Hypothalamus (tissue), 51 donors: Measurements from ENCODE around the gene ARVCF.

ENCODE experiments used
- DNase-seq, 51 donors: peaks; one replicate each; lab custom pipeline; 2025; lab: John Stamatoyannopoulos, UW

Gene ARVCF

GRCh38 chr22:20003304-20003703 lies 13.3 kb downstream of the ARVCF start:
- DNase-seq = no peak

- no peak for DNase-seq
Observed at GRCh38 chr22:20002636-20003035, 14.0 kb downstream of the ARVCF start.

- no peak for DNase-seq
Observed at GRCh38 chr22:20002128-20002527, 14.5 kb downstream of the ARVCF start.

GRCh38 chr22:20001082-20001638 lies 15.5 kb downstream of the ARVCF start:
- no peak for DNase-seq

GRCh38 chr22:20000246-20001081 lies 16.2 kb downstream of the ARVCF start:
- DNase-seq = peak in 33 of 51 donors; percentile 10 to 76 (median 48)

GRCh38 chr22:19998991-19999820 lies 17.4 kb downstream of the ARVCF start:
- no peak for DNase-seq

GRCh38 chr22:19998232-19998951 lies 18.2 kb downstream of the ARVCF start:
- DNase-seq = no peak

GRCh38 chr22:19997561-19998231 lies 18.9 kb downstream of the ARVCF start:
- no peak for DNase-seq

GRCh38 chr22:19996694-19997384 lies 19.8 kb downstream of the ARVCF start:
- no peak for DNase-seq

GRCh38 chr22:19995611-19996339 lies 20.8 kb downstream of the ARVCF start:
- no peak for DNase-seq

GRCh38 chr22:19994851-19995610 lies 21.6 kb downstream of the ARVCF start:
- no peak for DNase-seq

- no peak for DNase-seq
Observed at GRCh38 chr22:19993926-19994325, 22.7 kb downstream of the ARVCF start.

- no peak for DNase-seq
Observed at GRCh38 chr22:19992921-19993355, 23.7 kb downstream of the ARVCF start.

GRCh38 chr22:19992481-19992911 lies 24.1 kb downstream of the ARVCF start:
- no peak for DNase-seq

GRCh38 chr22:19991645-19992451 lies 24.8 kb downstream of the ARVCF start:
- DNase-seq = peak in 25 of 51 donors; percentile 6 to 74 (median 48)

GRCh38 chr22:19991395-19991644 lies 25.3 kb downstream of the ARVCF start:
- no peak for DNase-seq

- DNase-seq = no peak
Observed at GRCh38 chr22:19990609-19991394, 25.8 kb downstream of the ARVCF start.
